HEK293 (cell line): ENCODE data around the gene HEXIM1.

Experiments
- CTCF ChIA-PET: fragments of 350-600 bp; formaldehyde crosslinking; extraction: SDS; loops from one replicate; lab custom pipeline; 2021; ENCODE audit warnings: antibody characterized with exemption; lab: Yijun Ruan, JAX
- POLR2A ChIA-PET: fragments of 300-600 bp; formaldehyde crosslinking; extraction: SDS; loops from one replicate; lab custom pipeline; 2020; ENCODE audit warnings: antibody characterized with exemption, inconsistent platforms; lab: Yijun Ruan, JAX
- H3K27ac ChIP-seq: fragments of 200-500 bp; sonication (Bioruptor generic); 2 replicates; pipeline ENCODE4 v1.5.1; 2014; ENCODE audit warnings: low read depth, low read length, control low read depth, inconsistent platforms; ENCODE audit errors: extremely low read depth
- H3K36me3 ChIP-seq, 2 experiments: fragments of 200-500 bp in 1 of 2; sonication (Bioruptor generic) in 1 of 2; 1 replicate in 1 of 2; 2 replicates in 1 of 2; pipeline ENCODE4 v1.5.1; 2014 to 2017; ENCODE audit warnings: inconsistent platforms in 2 of 2, low read length in 2 of 2; ENCODE audit not compliant: control insufficient read depth in 2 of 2, insufficient read depth in 1 of 2
- H3K4me1 ChIP-seq: fragments of 200-500 bp; sonication (Bioruptor generic); 2 replicates; pipeline ENCODE4 v1.5.1; 2014; ENCODE audit warnings: mild to moderate bottlenecking, low read length, inconsistent platforms; ENCODE audit not compliant: control insufficient read depth, insufficient read depth
- H3K4me3 ChIP-seq: 2 replicates; pipeline ENCODE4 v1.5.1; 2011; ENCODE audit warnings: low read depth, mild to moderate bottlenecking, control low read depth, low read length, moderate library complexity
- H3K9me3 ChIP-seq: fragments of 200-500 bp; sonication (Bioruptor generic); 2 replicates; pipeline ENCODE4 v1.5.1; 2014; ENCODE audit warnings: low read depth, low read length, inconsistent platforms; ENCODE audit not compliant: control insufficient read depth, insufficient read depth
- GLIS2 ChIP-seq: fragments of 450-650 bp; formaldehyde crosslinking; IDR thresholded peaks from 2 replicates; pipeline ENCODE4 v1.5.1; 2016; ENCODE audit warnings: missing biosample characterization, missing genetic modification characterization
- OVOL3 ChIP-seq: fragments of 450-650 bp; formaldehyde crosslinking; IDR thresholded peaks from 2 replicates; pipeline ENCODE4 v1.5.1; 2016; ENCODE audit warnings: missing biosample characterization, missing genetic modification characterization
- PRDM6 ChIP-seq: fragments of 450-650 bp; formaldehyde crosslinking; IDR thresholded peaks from 2 replicates; pipeline ENCODE4 v1.5.1; 2017; ENCODE audit warnings: missing biosample characterization, missing genetic modification characterization
- SCRT2 ChIP-seq: fragments of 450-650 bp; formaldehyde crosslinking; IDR thresholded peaks from 2 replicates; pipeline ENCODE4 v1.5.1; 2016; ENCODE audit warnings: missing biosample characterization, missing genetic modification characterization
- SP2 ChIP-seq: fragments of 450-650 bp; formaldehyde crosslinking; IDR thresholded peaks from 2 replicates; pipeline ENCODE4 v1.5.1; 2016; ENCODE audit warnings: missing biosample characterization, missing genetic modification characterization
- ZFP3 ChIP-seq: fragments of 450-650 bp; formaldehyde crosslinking; IDR thresholded peaks from 2 replicates; pipeline ENCODE4 v1.5.1; 2016; ENCODE audit warnings: low read depth, missing biosample characterization, missing genetic modification characterization
- ZNF157 ChIP-seq: fragments of 450-650 bp; formaldehyde crosslinking; IDR thresholded peaks from 2 replicates; pipeline ENCODE4 v1.5.1; 2016; ENCODE audit warnings: missing biosample characterization, missing genetic modification characterization
- ZNF16 ChIP-seq: fragments of 450-650 bp; formaldehyde crosslinking; IDR thresholded peaks from 2 replicates; pipeline ENCODE4 v1.5.1; 2016; ENCODE audit warnings: low read depth, missing biosample characterization, missing genetic modification characterization
- ZNF19 ChIP-seq: fragments of 450-650 bp; formaldehyde crosslinking; IDR thresholded peaks from 2 replicates; pipeline ENCODE4; 2016; ENCODE audit warnings: missing biosample characterization, missing genetic modification characterization, low read depth
- ZNF223 ChIP-seq: fragments of 450-650 bp; formaldehyde crosslinking; IDR thresholded peaks from 2 replicates; pipeline ENCODE4 v1.5.1; 2016; ENCODE audit warnings: missing biosample characterization, missing genetic modification characterization
- ZNF248 ChIP-seq: fragments of 450-650 bp; formaldehyde crosslinking; IDR thresholded peaks from 2 replicates; pipeline ENCODE4 v1.5.1; 2017; ENCODE audit warnings: missing biosample characterization, missing genetic modification characterization
- ZNF274 ChIP-seq, 2 experiments: fragments of 200-500 bp in 1 of 2; fragments of 450-650 bp in 1 of 2; sonication (Bioruptor generic) in 1 of 2; formaldehyde crosslinking in 1 of 2; IDR thresholded peaks; 2 replicates each; pipeline versions ENCODE4 v1.5.1 to v1.6.1; 2014 to 2016; ENCODE audit warnings: borderline replicate concordance in 1 of 2, inconsistent platforms in 1 of 2, low read length in 1 of 2, missing biosample characterization in 1 of 2, missing genetic modification characterization in 1 of 2
- ZNF335 ChIP-seq: fragments of 450-650 bp; formaldehyde crosslinking; conservative IDR thresholded peaks from 2 replicates; pipeline ENCODE4 v1.5.1; 2016; ENCODE audit warnings: missing biosample characterization, missing genetic modification characterization
- ZNF366 ChIP-seq: fragments of 450-650 bp; formaldehyde crosslinking; conservative IDR thresholded peaks from 2 replicates; pipeline ENCODE4 v1.5.1; 2016; ENCODE audit warnings: missing biosample characterization, missing genetic modification characterization
- ZNF600 ChIP-seq: fragments of 450-650 bp; formaldehyde crosslinking; IDR thresholded peaks from 2 replicates; pipeline ENCODE4 v1.5.1; 2016; ENCODE audit warnings: missing biosample characterization, missing genetic modification characterization
- ZNF785 ChIP-seq: fragments of 450-650 bp; formaldehyde crosslinking; IDR thresholded peaks from 2 replicates; pipeline ENCODE4 v1.5.1; 2016; ENCODE audit warnings: missing biosample characterization, missing genetic modification characterization

Gene HEXIM1

GRCh38 chr17:45135192-45135977 lies 12.9 kb upstream of the HEXIM1 start, which contains the start of gene ACBD4 (continued):
- TF ChIP-seq ZFP3 (tag by site-specific recombination) (no peak), ZNF16 (tag by site-specific recombination) (no peak), SCRT2 (tag by site-specific recombination) (peak; percentile 77), ZNF223 (tag by site-specific recombination) (no peak), PRDM6 (tag by site-specific recombination) (no peak)

- Histone ChIP-seq H3K9me3 (no peaks in the 10 kb centered on the region), H3K4me3 (peak overlapping the region; percentile 67), H3K4me1 (peaks cover 7% of the 10 kb centered on the region; the same call in 1 of the 2 replicates), H3K27ac (peak overlapping the region; percentile 4; the same call in 1 of the 2 replicates), H3K36me3 (peaks cover 0 to 22% of the 10 kb centered on the region in 2 experiments; a peak in 1 of 3 replicates)
- ChIA-PET CTCF (interaction anchor here (0.6 to 10.1 kb wide), 112 partner anchors 8 to 756 kb away, joined by 3 to 301 read pairs (median 4); partner anchors contain the start of genes DCAKD, EFTUD2, FMNL1 and HEXIM1), POLR2A (interaction anchor here (0.9 to 7.8 kb wide), 10 partner anchors 8 to 181 kb away, joined by 3 to 192 read pairs (median 4); partner anchors contain the start of genes HEXIM1, HEXIM2 and MAP3K14)
- TF ChIP-seq ZNF600 (tag by site-specific recombination) (0 out of 2 replicates have a peak, but pooled peaks have one; percentile 16), ZNF366 (no peak), ZNF335 (tag by site-specific recombination) (peak; percentile 38), ZNF248 (no peak), SP2 (tag by site-specific recombination) (0 out of 2 replicates have a peak, but pooled peaks have one; percentile 16)
Observed at GRCh38 chr17:45135978-45136791, 12.1 kb upstream of the HEXIM1 start.

- H3K4me3 ChIP-seq, result no peak overlapping the region
- no peak overlapping the region for H3K27ac ChIP-seq
- peaks cover 7% of the 10 kb centered on the region; the same call in 1 of the 2 replicates for H3K4me1 ChIP-seq
- ChIA-PET POLR2A (interaction anchor here (3.1 to 7.8 kb wide), 2 partner anchors 12 to 24 kb away, joined by 21 to 192 read pairs; partner anchors contain the start of genes HEXIM1 and HEXIM2), CTCF (interaction anchor here (0.6 to 10.1 kb wide), 7 partner anchors 12 to 134 kb away, joined by 3 to 301 read pairs (median 36); partner anchors contain the start of genes HEXIM1 and HEXIM2)
- H3K36me3 ChIP-seq, result peaks cover 0 to 22% of the 10 kb centered on the region in 2 experiments; a peak in 1 of 3 replicates
- no peaks in the 10 kb centered on the region for H3K9me3 ChIP-seq
- no peak for TF ChIP-seq ZNF785
- no peak for TF ChIP-seq ZNF274 (IDR thresholded peaks at IDR 0.05; ENCODE audit: low read length)
- no peak for TF ChIP-seq ZNF274 (tag by site-specific recombination; IDR thresholded peaks at IDR 0.05; ENCODE audit: borderline replicate concordance)
- TF ChIP-seq GLIS2 (tag by site-specific recombination), result peak; percentile 18; the same call in 1 of the 2 replicates
- TF ChIP-seq OVOL3 (tag by site-specific recombination), result no peak
- no peak for TF ChIP-seq ZNF157 (tag by site-specific recombination)
- TF ChIP-seq ZNF19 (tag by site-specific recombination), result no peak
Observed at GRCh38 chr17:45136846-45137560, 11.3 kb upstream of the HEXIM1 start.
